Common myeloid progenitor, CD34-positive (primary cell): ENCODE results near the gene PRKCQ.
A peak's percentile ranks its signal among the peaks of the same experiment; 100 is the strongest.

ENCODE experiments used
- CTCF ChIA-PET: fragments of 350-600 bp; sonication (Branson Sonifier 250); formaldehyde crosslinking; loops from one replicate; lab custom pipeline; 2021; ENCODE audit warnings: antibody characterized with exemption; lab: Charles Lee
- POLR2A ChIA-PET: fragments of 350-600 bp; sonication (Branson Sonifier 250); formaldehyde crosslinking; loops from one replicate; lab custom pipeline; 2021; ENCODE audit warnings: antibody characterized with exemption; lab: Charles Lee
- DNase-seq, 3 donors: peaks; one replicate each; pipeline versions ENCODE4 v3.0.0 to v3.0.0-alpha.2; 2013
- H3K27ac ChIP-seq, 2 experiments: 1 replicate in 1 of 2; 2 replicates in 1 of 2; pipeline ENCODE4 v1.7.0; 2013; ENCODE audit warnings: inconsistent platforms in 2 of 2, low read length in 2 of 2, mild to moderate bottlenecking in 2 of 2, low read depth in 1 of 2, moderate library complexity in 1 of 2; ENCODE audit not compliant: severe bottlenecking in 2 of 2, insufficient read depth in 1 of 2, poor library complexity in 1 of 2
- H3K27me3 ChIP-seq, 5 experiments: replicated peaks in 2 of 5; 1 replicate in 3 of 5; 2 replicates in 2 of 5; pipeline versions ENCODE4 v1.6.1 to v1.7.0; 2013; ENCODE audit warnings: low read length in 4 of 5, mild to moderate bottlenecking in 2 of 5, moderate library complexity in 2 of 5, inconsistent platforms in 1 of 5; ENCODE audit not compliant: insufficient read depth in 5 of 5, control insufficient read depth in 4 of 5
- H3K36me3 ChIP-seq, 4 experiments: 1 replicate in 2 of 4; 2 replicates in 2 of 4; pipeline versions ENCODE4 v1.6.1 to v1.7.0; 2013; ENCODE audit warnings: low read length in 3 of 4, control low read depth in 1 of 4, mild to moderate bottlenecking in 1 of 4; ENCODE audit not compliant: control insufficient read depth in 4 of 4, insufficient read depth in 4 of 4
- H3K4me1 ChIP-seq, 4 experiments: 1 replicate in 3 of 4; 2 replicates in 1 of 4; pipeline versions ENCODE4 v1.6.1 to v1.7.1; 2013; ENCODE audit warnings: low read length in 3 of 4, mild to moderate bottlenecking in 3 of 4, control low read depth in 1 of 4, inconsistent platforms in 1 of 4, moderate library complexity in 1 of 4; ENCODE audit not compliant: control insufficient read depth in 4 of 4, insufficient read depth in 4 of 4; ENCODE audit errors: control extremely low read depth in 1 of 4
- H3K4me3 ChIP-seq, 7 experiments: 1 replicate in 4 of 7; 2 replicates in 3 of 7; pipeline versions ENCODE4 v1.5.1 to v1.7.0; 2013; ENCODE audit warnings: mild to moderate bottlenecking in 7 of 7, low read length in 6 of 7, moderate library complexity in 6 of 7, inconsistent platforms in 2 of 7, low read depth in 2 of 7, control low read depth in 1 of 7; ENCODE audit not compliant: insufficient read depth in 4 of 7, control insufficient read depth in 1 of 7; ENCODE audit errors: extremely low read depth in 1 of 7
- H3K9me3 ChIP-seq, 5 experiments: 1 replicate in 4 of 5; 2 replicates in 1 of 5; pipeline versions ENCODE4 v1.6.1 to v1.7.1; 2013; ENCODE audit warnings: low read length in 4 of 5, mild to moderate bottlenecking in 2 of 5, inconsistent platforms in 1 of 5, low read depth in 1 of 5, moderate library complexity in 1 of 5; ENCODE audit not compliant: control insufficient read depth in 4 of 5, insufficient read depth in 2 of 5; ENCODE audit errors: control extremely low read depth in 1 of 5
- WGBS: methylation state at CpG from one replicate; pipeline ENCODE4 v1.1.5; 2013; ENCODE audit not compliant: insufficient coverage; 5-methylcytosine and 5-hydroxymethylcytosine counted together

Gene PRKCQ

DNA sequence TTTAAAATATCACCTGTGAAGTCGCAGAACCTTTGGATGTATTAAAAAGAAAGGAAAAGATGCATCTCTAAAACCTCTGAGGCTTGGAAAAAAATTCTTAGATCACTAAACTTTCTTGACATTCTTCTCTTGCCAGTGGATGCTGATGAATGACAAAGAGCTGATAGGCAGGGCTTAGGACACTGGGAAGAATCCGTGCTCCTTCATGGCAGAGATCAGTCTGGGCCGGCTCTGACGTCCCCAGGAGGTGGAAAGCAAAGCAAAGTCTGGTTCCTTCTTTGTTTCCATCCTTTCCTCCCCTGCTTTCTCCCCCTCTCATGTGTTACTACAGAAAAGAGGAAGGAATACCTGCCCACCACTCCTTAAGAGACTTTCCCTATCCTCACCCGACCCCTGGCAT, 161.9 kb downstream of the PRKCQ start:
- 95% methylated on average over 4 of the region's 5 CpGs for WGBS
- Histone ChIP-seq H3K27me3 (no peaks in the 10 kb centered on the region), H3K9me3 (no peaks in the 10 kb centered on the region), H3K27ac (no peak overlapping the region), H3K4me1 (no peaks in the 10 kb centered on the region), H3K36me3 (peaks cover 0 to 2% (median 0%) of the 10 kb centered on the region in 4 experiments), H3K4me3 (no peak overlapping the region)
- DNase-seq = no peak
- POLR2A ChIA-PET = interaction anchor here (0.7 kb wide), 1 partner anchor 8 kb away, joined by 3 read pairs; no protein-coding TSS in a partner anchor
- CTCF ChIA-PET = interaction anchor here (0.8 to 5.2 kb wide), 9 partner anchors 12 to 281 kb away, joined by 3 to 49 read pairs (median 4); no protein-coding TSS in a partner anchor

DNA sequence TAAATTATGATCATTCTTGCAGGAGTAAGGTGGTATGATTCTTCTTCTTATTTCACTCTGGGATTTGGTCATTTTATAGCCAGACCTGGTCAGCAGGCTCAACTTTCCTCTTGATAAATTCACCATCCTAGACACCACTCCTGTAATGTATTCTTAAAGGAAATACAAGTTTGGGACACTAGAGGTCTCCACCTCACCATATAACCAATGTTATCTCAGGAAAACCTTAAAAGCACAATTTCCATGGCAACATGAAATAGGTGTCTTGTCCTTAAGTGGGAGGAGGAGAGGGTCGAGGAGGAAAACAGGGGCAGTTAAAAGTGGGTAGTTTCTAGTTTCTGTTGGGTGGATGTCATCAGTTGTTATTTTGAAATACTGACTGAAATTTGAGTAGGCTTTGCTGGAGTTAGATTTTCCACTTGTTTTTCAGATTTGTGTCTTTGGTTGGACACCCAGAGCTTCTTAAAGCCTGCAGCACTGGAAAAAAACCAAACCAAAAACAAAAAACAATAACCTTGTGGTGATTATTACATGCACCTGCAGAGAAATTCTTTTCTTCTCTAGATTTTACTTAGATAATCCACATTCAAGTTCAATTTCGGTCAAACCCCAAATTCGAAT, 163.1 kb downstream of the PRKCQ start:
- CTCF ChIA-PET = interaction anchor here (0.6 to 5.2 kb wide), 9 partner anchors 15 to 484 kb away, joined by 3 to 49 read pairs (median 3); no protein-coding TSS in a partner anchor
- H3K4me3 ChIP-seq = no peak overlapping the region
- 100% methylated on average over 2 of the region's 3 CpGs for WGBS
- POLR2A ChIA-PET = no interaction called here
- H3K36me3 ChIP-seq = peaks cover 0 to 2% (median 0%) of the 10 kb centered on the region in 4 experiments
- no peaks in the 10 kb centered on the region for H3K9me3 ChIP-seq
- DNase-seq = peak; percentile 59 to 68 (median 59)
- no peaks in the 10 kb centered on the region for H3K27me3 ChIP-seq
- H3K4me1 ChIP-seq = no peaks in the 10 kb centered on the region
- H3K27ac ChIP-seq = no peak overlapping the region

DNA sequence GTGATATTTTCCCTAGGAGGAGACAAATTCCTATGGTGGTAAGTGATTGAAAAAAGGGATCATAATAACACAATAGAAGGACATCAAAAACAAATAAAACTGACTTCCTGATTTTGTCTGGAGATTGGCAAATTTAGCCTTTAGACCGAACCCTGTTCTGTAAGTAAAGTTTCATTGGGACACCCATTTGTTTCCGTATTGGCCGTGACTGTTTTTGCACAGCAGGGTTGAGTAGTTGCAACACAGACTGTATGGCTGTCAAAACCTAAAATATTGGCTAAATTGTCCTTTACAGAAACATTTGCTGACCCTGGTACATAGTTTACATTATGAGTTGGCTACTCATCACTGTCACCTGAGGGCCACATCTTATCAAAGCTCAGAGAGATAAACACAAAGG, 168.6 kb downstream of the PRKCQ start:
- Histone ChIP-seq H3K4me3 (no peak overlapping the region), H3K27ac (no peak overlapping the region), H3K36me3 (no peaks in the 10 kb centered on the region), H3K27me3 (no peaks in the 10 kb centered on the region), H3K4me1 (peaks cover 4 to 10% (median 8%) of the 10 kb centered on the region in 4 experiments), H3K9me3 (no peaks in the 10 kb centered on the region)
- no peak for DNase-seq
- POLR2A ChIA-PET = interaction anchor here (0.6 kb wide), 2 partner anchors 172 to 246 kb away, joined by 3 read pairs; no protein-coding TSS in a partner anchor
- CTCF ChIA-PET = interaction anchor here (0.7 to 3.4 kb wide), 8 partner anchors 10 to 302 kb away, joined by 3 to 22 read pairs (median 10); no protein-coding TSS in a partner anchor
- 97% methylated on average over 3 of the region's 3 CpGs for WGBS

DNA sequence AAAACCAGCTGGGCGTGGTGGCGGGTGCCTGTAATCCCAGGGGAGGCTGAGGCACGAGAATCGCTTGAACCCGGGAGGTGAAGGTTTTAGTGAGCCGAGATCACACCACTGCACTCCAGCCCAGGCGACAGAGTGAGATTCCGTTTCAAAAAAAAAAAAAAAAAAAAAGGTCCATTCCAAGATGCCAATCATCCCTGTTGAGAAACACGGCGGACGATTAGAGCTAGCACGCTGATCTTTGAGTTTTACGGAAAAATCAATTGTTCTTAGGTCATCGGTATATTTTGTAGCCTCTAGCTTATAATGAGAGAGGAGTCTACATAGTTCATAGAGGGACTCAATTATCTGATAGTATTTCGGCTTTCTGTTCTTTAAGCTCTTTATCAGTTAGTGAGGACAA, 169.2 kb downstream of the PRKCQ start:
- ChIA-PET CTCF (interaction anchor here (0.7 to 3.4 kb wide), 12 partner anchors 9 to 1001 kb away, joined by 3 to 22 read pairs (median 4); no protein-coding TSS in a partner anchor), POLR2A (interaction anchor here (0.6 to 0.8 kb wide), 2 partner anchors 94 to 247 kb away, joined by 3 read pairs; no protein-coding TSS in a partner anchor)
- Histone ChIP-seq H3K9me3 (no peaks in the 10 kb centered on the region), H3K4me1 (peaks cover 4 to 10% (median 8%) of the 10 kb centered on the region in 4 experiments), H3K36me3 (no peaks in the 10 kb centered on the region), H3K27me3 (no peaks in the 10 kb centered on the region), H3K4me3 (no peak overlapping the region), H3K27ac (no peak overlapping the region)
- 99% methylated on average over 12 of the region's 15 CpGs for WGBS
- no peak for DNase-seq

DNA sequence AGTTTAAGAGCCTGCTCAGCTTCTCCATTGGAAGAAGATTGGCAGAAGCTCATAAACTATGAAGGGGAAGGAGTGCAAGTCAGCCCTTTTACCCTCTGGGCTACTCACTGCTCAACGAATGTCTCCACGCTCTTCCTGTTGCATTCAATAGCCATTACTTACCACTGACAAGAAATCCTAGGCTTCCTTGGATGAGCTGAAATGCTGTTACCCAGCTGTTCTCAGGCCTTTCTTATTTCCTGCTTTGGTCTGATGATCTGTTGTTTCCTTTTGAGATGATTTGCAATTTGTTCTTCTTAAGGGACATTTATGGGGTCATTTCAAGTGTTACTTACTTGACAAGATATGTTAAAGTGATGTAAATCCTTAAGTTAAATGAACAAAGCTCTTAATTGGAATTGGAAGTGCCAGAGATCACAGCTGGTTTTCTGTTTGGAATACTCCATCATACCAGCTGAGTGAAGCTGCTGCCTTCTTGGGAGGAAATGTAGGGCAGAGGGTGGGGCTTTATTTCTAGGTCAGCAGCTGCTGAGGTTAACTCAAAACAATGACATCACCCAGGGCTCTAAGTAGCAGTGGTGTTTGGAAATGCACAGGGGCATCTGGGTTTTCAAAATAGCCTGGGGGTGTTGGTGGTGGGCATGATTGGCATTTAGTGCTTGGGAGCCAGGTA, 170.0 kb downstream of the PRKCQ start:
- Histone ChIP-seq H3K4me3 (peak overlapping the region in 1 of 7 experiments; percentile 20), H3K9me3 (no peaks in the 10 kb centered on the region), H3K27ac (peak overlapping the region in 1 of 2 experiments; percentile 29), H3K27me3 (no peaks in the 10 kb centered on the region), H3K4me1 (peaks cover 4 to 10% (median 8%) of the 10 kb centered on the region in 4 experiments), H3K36me3 (no peaks in the 10 kb centered on the region)
- CTCF ChIA-PET = interaction anchor here (0.7 to 3.4 kb wide), 14 partner anchors 9 to 1002 kb away, joined by 3 to 22 read pairs (median 4); no protein-coding TSS in a partner anchor
- POLR2A ChIA-PET = interaction anchor here (0.6 to 0.8 kb wide), 3 partner anchors 8 to 1290 kb away, joined by 3 to 5 read pairs (median 3); no protein-coding TSS in a partner anchor
- peak; percentile 17 to 77 (median 69) for DNase-seq
- WGBS = 60% methylated on average over 2 of the region's 2 CpGs

DNA sequence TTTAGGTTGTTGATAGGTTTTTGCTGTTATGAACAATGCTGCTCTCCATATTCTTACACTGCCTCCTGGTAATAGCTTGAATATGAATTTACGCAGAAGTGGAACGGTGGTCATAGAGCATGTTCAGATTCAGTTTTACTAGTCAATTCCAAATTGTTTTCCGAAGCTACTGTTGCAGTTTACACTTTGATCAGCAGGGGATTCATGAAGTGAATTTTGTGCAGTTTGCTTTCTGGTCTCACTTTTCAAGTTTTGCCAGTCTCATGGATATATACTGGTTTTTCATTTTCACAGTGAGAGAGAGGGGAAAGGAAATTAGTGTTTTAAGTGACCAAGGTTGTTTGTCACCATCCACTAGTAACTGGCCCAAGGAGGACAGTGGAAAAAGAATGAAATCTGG, 171.3 kb downstream of the PRKCQ start:
- 100% methylated on average over 3 of the region's 3 CpGs for WGBS
- DNase-seq = peak in 2 of 3 donors; percentile 13
- CTCF ChIA-PET = interaction anchor here (0.5 to 3.4 kb wide), 7 partner anchors 10 to 319 kb away, joined by 3 to 16 read pairs (median 4); partner anchors contain the start of gene PFKFB3
- H3K36me3 ChIP-seq = no peaks in the 10 kb centered on the region
- no peaks in the 10 kb centered on the region for H3K27me3 ChIP-seq
- no peaks in the 10 kb centered on the region for H3K9me3 ChIP-seq
- POLR2A ChIA-PET = interaction anchor here (1.0 kb wide), 1 partner anchor 61 kb away, joined by 3 read pairs; no protein-coding TSS in a partner anchor
- H3K27ac ChIP-seq = no peak overlapping the region
- peaks cover 4 to 10% (median 8%) of the 10 kb centered on the region in 4 experiments for H3K4me1 ChIP-seq
- H3K4me3 ChIP-seq = no peak overlapping the region
